G401.6 (cell line): ENCODE measurements around the gene BDNF.
"Not testable (repeated sequence)": the region's sequence is repeated elsewhere in the genome, so short reads cannot be mapped to it uniquely, and the experiment has no call there.

Experiments
- FAIRE-seq: peaks from 2 replicates; lab custom pipeline; 2012; peaks lifted over from hg19 to GRCh38; lab: Jason Lieb, UNC

BDNF gene

DNA sequence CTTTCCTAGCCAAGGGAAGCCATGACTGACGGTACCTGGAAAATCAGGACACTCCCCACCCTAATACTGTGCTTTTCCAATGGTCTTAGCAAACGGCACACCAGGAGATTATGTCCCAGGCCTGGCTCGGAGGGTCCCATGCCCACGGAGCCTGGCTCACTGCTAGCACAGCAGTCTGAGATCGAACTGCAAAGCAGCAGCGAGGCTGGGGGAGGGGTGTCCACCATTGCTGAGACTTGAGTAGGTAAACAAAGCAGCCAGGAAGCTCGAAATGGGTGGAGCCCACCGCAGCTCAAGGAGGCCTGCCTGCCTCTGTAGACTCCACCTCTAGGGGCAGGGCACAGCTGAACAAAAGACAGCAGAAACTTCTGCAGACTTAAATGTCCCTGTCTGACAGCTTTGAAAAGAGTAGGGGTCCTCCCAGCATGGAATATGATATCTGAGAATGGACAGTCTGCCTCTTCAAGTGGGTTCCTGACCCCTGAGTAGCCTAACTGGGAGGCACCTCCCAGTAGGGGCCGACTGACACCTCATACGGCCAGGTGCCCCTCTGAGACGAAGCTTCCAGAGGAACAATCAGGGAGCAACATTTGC lies 34.6 kb downstream of the BDNF start:
- not testable (repeated sequence) for FAIRE-seq

DNA sequence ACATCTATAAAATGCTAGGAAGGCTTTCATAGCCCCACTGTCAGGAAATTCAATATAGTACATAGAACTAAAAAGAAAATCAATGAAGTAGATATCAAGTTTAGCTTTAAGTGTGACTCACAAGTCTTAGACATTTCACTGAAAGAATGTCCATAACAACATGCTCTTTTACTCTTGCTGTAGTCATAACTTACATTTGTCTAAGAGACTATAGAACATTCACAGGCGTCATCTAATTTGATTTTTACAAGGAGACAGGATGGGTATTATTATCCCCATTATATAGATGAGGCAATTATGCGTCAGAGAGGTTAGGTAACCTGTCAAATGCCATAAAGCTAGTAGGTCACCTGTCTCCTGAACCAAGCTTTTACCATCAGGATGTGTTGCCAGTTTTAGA lies 36.9 kb downstream of the BDNF start:
- no peak for FAIRE-seq

DNA sequence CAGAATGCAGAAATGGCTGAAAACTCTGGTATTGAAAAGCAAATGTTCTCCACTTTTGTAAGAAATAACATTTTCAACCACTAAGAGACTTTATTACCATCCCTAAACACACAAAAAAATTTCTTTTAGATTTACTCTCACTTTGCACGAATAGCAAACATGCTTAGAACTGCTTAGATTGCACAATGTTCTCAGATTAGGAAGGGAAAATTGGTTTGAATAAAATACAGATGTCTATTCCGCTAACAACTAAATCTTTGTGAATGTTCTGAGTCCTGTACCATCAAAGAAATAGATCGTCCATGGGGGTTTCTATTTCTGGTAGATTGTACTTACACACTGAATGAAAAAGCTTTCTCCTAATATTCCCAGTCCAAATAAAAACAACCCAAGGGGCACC lies 40.1 kb downstream of the BDNF start:
- FAIRE-seq, result no peak

DNA sequence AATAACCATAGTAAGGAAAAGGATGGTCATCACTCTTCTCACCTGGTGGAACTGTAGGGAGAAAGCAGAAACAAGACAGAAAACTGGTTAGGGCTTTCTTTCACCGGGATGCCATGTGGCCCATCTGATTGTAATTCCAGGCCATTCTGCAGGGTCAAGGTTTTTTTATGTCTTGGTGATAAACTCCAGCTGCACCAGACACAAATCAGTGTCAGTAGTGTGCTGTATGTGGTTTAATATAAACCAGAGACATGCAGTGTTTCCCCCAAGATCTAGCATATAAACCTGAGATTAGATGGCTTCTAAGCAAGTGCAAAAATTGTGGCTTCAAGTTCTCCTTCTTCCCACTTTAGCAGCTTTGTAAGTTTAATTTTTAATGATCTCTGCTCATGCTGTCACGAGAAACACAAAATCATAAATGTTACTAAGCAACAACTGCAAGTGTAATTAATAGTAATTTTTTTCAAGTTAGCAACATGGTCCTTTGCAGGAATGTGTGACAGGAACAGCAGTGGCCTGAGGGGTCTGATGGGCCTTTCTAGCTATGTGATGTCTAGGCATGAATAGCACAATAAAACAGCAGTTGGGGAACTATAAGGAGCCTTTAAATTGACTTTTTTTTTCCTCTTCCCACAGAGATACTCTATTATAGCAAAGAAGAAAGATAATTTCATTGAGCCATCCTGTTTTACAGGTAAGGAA lies 41.6 kb downstream of the BDNF start:
- no peak for FAIRE-seq

DNA sequence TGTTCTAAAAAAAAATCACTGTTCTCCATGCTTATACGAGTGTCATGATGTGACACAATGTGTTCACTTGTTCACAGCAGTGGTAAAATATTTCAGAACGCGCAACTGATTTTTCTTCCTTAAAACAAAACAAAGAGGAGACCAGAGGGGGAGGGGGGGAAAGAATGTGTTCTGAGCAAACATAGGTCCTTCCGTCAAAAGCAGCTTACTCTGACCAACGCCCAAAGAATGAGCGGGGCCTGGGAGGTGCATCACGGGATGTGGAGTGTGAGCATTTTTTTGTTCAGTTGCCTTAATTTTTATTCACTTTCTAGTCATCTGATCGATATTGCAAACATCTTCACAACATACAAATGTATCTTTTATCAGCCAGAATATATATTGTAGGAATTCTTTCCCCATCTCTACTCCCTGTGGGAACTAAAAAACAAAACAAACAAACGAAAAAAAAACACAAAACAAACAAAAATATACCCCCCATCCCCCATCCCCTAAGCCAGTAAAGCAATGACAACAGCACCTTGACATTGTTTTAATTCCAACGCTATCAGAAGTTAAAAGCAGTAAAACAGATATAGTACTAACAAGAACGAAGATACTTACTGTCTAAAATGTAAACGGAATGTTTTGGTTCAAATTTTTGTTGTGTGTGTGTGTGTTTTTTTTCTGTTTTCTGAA lies 43.3 kb downstream of the BDNF start:
- FAIRE-seq, result no peak

DNA sequence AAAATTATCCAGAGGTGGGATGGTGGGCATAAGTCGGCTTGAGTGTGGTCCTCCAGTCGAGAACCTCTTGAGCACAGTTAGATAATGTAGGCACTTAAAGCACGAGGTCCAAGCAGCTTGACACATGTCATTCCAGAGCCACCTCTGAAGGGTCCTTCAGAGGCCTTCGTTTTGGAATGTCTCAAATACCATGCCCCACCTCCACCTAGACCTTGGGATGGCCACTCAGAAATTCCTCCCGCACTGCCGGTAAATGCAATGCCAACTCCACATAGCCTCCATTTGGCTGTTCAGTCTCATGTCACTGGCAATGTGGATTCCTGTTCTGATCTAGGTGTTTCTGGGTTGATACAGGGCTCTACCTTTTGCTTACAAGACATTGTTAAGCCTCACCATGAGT lies 43.9 kb downstream of the BDNF start:
- no peak for FAIRE-seq

DNA sequence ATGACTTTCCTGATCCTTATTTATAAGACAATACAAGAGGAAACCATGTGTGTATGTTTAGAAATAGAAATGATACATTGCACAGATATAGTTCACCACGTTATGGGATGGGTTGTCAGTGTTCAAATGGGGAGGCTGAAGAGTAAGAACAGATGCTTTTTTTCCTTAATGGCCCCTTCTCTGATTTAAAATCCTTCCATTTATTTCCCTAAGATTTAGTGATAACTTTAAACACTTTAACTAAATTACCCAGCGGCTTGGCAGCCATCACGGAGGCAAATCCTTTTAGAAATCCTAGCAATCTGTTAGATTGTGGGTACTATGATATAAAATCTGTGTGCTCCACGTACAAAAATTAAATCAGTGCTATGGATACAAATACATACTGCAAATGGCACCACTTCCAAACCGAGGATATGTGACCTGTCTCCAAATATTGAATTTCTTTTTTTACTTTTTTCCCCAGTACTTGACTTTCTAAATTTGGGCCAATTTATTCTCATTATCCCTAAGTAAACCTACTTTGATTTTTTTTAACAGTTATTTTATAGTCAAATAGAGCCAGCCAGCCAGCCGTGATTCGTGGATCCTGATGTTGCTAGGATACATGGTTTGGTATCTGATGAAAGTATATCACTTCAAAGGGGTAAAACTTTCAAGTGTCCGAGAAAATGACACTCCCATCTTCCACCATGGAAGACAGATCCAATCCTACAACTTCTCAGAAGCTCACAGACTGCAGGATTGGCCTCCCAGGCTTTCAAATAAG lies 46.1 kb downstream of the BDNF start:
- no peak for FAIRE-seq

DNA sequence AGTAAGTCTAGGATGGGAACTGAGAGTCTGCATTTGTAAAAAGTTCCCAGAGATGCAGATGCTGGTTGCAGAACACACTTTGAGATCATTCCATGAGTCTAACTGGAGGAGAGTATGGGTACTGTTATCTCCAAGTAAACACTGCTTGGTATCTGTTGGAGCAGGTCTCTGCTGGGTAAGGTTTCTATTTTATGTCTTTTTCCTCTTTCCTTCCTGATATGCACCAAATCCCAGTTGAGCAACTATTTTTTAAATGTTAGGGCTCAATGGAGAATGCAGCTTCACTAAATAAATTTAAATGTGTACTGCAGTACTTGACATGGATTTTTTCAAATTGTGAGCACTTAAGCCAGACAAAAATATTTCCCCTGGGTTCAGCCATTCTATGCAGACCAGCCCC lies 48.5 kb downstream of the BDNF start:
- no peak for FAIRE-seq

DNA sequence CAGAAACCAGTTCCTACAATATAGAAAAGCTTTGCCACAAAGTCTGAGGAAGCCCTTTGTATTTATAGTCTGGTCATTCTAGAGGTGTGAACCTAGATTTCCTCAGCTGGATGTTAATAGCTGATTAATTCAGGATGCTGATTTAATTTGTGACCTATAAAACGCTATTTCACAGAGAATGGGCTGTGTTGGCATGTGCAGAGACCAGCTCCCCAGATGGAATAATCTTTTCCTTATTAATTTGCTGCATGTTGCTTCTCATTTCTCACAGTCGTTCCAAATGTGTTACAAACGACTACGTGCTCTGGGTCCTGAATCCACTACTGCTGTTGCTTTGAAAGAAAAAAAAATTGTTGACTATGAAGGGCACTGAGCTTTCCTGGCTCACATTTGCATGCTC lies 49.3 kb downstream of the BDNF start:
- no peak for FAIRE-seq

DNA sequence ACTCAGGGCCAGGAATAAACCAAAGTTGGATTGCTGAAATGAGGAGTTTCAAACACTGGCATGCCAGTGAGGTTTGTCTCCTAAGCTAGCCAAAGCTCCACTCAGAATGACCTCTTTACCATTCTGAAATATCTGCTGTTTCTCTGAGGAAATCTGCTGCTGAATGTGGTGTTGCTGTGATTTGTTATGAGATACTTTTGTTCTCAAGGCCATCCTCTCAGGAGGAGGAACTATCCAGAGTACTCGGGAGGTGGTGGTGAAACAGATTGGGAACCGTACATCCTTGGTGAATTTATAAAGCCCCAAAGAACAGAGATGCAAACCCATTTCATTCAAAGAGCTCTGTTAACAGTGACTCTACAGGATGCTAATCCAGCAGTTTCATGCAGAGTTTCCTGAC lies 50.5 kb downstream of the BDNF start:
- FAIRE-seq, result no peak

DNA sequence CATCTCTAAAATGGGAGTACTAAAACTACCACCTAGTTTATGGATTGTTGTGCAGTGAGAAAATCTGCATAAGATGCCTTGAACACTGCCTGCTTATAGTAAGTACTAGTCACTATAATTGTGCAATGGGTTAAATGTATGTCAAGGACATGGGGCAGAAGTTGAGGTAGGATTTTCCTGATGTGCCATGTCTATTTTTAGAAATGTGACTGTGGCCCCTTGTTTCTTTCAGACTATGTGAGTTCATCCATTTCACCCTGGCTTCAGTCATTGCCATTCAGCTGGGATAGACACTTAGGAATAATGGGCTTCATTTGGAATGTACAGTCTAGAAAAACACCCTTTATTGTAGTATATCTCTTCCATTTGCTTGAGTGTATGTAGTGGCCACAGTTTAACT lies 51.4 kb downstream of the BDNF start:
- FAIRE-seq, result no peak

DNA sequence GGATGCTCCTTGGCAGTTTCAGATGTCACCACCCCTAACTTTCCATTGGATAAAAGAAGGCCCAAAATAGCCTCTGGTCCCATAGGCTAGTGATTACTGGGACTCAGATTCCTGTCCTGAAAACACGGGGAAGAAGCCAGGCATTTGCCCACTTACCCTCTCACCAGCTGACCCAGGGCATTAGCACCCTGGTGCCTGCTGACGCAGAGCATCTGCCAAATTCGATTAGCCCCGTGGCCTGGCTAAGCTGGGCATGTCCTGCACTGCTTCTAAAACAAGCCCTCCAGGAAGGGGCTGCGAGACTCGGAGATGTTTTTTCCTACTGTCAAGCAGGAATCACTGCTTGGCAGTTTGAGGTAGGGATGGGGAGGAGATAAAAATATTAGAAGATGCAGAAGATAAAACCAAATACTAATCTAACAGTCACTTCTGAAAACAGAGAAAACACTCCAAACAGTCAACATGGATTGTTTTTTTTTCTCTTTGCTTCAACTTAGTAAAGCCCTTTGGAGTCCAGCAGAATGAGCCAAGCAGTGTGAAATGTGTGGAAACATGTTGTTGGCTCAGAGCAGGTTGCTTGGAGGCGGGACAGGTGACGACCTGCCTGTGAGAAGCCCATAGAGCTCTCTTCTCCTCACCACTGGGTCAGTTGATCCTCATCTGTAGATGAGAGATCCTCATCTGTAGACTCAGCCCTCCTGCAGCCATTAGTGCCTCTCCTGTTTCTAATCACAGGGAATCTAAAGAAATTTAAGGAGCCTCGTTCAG lies 54.0 kb downstream of the BDNF start:
- FAIRE-seq, result no peak

DNA sequence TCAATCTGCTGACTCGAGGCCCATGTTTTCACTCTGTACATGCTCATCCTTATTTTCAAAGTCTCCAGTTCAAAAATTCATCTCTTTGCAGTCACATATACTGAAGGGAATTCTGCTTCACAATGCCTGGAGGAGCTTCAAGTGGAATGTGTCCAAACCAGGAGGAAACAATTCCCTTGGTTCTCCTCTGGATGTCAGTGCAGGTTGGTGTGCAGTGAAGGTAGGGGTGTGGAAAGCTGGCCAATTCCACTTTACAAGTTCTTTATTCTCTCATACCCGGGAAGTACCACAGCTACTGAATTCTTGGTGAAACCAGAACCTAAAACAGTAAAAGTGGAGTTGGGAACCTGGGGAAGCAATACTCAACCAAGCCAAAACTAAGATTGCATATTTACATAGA lies 57.3 kb downstream of the BDNF start:
- no peak for FAIRE-seq

DNA sequence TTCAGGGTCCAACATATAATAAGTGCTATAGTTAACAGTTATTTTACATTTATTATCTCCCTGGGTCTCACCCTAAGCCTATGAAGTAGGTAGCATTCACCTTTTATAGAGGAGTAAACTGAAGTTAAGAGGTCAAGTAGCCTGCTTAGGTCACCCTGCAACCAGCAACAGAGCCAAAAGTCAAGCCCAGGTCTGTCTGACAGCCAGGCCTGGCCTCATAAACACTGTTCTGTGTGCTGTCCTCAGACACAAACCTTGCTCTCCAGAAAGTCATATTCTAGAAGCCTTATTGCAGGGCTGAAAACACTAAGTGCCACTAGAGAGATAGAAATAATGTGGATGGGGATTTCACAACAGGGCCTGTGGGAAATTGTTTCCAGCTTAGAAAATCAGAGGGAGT lies 59.3 kb downstream of the BDNF start:
- FAIRE-seq, result no peak

DNA sequence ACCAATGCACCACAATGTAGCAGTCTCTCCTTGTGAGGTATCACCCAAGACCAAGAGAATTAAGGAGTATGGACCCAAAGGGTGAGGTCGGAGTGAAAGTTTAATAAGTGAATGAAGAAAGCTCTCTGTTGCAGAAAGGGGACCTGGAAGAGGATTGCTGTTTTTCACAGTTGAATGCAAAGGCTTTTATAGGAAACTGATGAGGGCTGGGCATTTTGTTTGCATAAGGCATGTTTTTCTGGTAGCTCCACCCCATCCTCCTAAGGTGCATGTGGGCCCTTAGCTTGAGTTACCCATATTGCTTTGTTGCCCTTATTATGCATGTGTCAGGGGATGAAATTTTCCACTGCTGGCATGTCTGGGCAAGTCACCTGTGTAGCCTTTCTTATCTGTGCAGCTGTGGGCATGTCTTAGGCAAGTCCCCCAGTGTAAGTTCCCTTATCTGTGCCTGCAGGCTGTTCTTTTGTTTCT lies 64.7 kb downstream of the BDNF start:
- no peak for FAIRE-seq

DNA sequence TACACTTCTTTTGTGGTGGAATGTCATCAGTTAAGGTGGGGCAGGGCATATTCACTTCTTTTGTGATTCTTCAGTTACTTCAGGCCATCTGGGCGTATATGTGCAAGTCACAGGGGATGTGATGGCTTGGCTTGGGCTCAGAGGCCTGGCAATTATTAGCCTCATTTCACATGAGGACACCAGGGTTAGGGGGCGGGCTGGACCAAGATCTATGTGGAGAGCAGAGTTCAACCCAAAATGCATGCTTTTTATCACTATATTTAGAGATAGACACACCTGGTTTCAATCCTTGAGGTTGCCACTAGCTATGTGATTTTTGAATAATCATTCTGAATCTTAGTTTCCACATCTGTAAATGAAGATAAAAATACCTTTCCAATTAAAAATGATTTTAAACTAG lies 65.5 kb downstream of the BDNF start:
- not testable (repeated sequence) for FAIRE-seq

DNA sequence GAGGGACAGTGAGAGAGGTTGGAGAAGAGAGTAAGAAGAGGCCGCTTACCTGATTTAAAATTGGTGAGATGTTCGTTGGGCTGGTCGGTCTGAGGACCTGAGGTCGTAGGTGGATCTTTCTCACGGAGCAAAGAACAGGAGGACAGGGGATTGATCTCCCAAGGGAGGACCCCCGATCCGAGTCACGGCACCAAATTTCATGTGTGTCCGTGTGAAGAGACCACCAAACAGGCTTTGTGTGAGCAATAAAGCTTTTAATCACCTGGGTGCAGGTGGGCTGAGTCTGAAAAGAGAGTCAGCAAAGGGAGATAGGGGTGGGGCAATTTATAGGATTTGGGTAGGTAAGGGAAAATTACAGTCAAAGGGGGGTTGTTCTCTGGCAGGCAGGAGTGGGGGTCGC lies 66.0 kb downstream of the BDNF start:
- not testable (repeated sequence) for FAIRE-seq

DNA sequence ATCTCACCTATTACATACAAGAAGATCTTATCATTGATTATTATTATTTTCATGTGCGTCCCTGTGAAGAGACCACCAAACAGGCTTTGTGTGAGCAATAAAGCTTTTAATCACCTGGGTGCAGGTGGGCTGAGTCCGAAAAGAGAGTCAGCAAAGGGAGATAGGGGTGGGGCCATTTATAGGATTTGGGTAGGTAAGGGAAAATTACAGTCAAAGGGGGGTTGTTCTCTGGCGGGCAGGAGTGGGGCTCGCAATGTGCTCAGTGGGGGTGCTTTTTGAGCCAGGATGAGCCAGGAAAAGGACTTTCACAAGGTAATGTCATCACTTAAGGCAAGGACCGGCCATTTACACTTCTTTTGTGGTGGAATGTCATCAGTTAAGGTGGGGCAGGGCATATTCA lies 71.2 kb downstream of the BDNF start:
- not testable (repeated sequence) for FAIRE-seq

DNA sequence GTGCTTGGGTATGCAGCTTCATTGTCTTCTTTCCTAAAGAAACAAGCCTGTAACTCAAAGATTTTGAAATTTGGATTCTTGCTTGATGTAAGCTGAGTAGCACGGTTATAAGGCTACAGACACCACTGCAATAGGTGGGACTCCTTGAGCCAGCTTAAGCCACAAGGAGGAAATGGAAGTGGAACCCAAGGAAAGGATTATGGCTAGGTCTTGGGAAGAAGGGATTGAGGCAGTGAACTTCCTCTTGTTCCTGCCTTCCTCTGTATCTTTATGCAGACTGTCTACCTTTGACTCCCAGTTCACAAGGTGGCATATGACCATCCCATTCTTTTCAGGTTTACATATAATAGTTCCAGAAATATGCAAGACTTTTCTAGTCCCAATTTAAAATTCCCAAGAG lies 72.3 kb downstream of the BDNF start:
- FAIRE-seq, result no peak

DNA sequence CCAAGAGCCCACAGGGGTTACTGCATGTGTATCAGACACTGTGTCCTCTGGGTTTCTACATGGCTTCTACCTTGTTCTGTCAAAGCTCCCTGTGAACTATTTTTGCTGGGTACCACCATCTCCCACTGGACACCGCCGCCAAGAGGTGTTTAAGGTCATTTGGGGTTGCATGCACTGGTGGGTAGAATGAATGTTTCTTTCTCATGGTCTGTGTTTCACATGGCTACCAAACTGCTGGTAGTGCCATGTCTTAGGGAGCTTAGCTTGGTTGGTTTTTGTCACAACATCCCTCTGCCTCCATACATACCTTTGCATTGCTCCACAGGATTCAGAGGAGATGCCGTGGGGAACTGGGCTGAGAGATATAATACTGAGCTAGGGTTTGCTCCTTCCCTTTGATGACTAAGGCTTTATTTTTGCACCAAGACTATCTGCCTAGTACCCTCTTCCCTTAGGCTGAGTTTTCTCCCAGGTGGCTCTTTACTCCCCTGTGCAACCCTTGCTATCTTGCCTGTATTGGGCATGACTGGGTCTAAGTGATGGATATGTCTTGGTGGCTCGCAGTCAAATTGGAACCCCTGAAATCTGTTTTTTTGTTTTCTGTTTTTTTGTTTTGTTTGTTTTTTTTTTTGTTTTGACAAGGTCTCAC lies 73.2 kb downstream of the BDNF start:
- no peak for FAIRE-seq

DNA sequence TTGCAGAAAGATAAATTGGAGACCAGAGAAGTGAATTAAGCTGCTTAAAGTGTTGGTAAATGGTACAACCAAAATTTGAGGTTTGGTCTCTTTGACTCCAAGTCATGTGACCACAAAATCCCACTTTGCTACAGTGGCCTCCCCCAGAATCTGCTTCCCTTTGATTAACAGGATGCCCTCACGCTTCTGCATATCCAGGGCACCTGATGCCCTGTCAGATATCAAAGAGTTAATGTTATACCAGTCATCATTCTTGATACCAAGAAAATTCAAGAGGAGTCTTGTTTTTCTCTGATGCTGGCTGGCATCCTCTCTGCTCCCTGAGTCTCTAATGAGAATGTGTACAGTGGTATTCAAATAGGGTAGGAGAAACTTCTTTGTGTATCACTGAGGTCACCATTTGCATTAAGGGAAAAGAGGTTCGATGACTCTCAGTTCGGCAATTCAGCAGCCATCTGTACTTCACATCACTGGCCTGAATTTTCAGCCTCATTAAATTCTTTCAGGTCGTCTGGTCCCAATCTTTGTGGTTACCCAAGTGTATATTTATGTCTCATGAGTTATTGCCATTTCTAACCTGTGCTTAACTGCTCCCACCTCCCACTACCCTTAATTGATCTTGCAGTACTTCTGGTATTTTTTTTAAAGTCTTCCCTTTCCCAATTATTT lies 73.9 kb downstream of the BDNF start:
- no peak for FAIRE-seq
